Keratinocyte (primary cell): ENCODE data around the gene SPTLC2. TPM values are rescaled to one million over a fixed set of nuclear protein-coding genes. Genes with fewer than 3 reads are reported as not detected.

Source experiments
- DNase-seq: peaks from one replicate; pipeline ENCODE4 v3.0.0-alpha.2; 2011; ENCODE audit warnings: low read depth, missing footprints, low spot score
- FAIRE-seq: peaks from 2 replicates; lab custom pipeline; 2011; peaks lifted over from hg19 to GRCh38; lab: Jason Lieb, UNC
- H2AFZ ChIP-seq: 2 replicates; pipeline ENCODE4 v1.6.0; 2012; ENCODE audit warnings: low read length, control low read depth, inconsistent platforms; ENCODE audit not compliant: control insufficient read depth
- H3K27ac ChIP-seq: 2 replicates; pipeline ENCODE4 v1.5.1; 2011; ENCODE audit warnings: low read length; ENCODE audit not compliant: control insufficient read depth, insufficient read depth
- H3K27me3 ChIP-seq: 3 replicates; pipeline ENCODE4 v1.6.0; 2011; ENCODE audit warnings: low read length; ENCODE audit not compliant: control insufficient read depth, insufficient read depth; ENCODE audit errors: extremely low read depth
- H3K36me3 ChIP-seq, 2 experiments: 2 replicates in 1 of 2; 3 replicates in 1 of 2; pipeline ENCODE4 v1.5.1; 2011; ENCODE audit warnings: low read length in 2 of 2, mild to moderate bottlenecking in 1 of 2; ENCODE audit not compliant: control insufficient read depth in 2 of 2, insufficient read depth in 2 of 2; ENCODE audit errors: extremely low read depth in 1 of 2
- H3K4me1 ChIP-seq: 3 replicates; pipeline ENCODE4 v1.5.1; 2011; ENCODE audit warnings: low read length; ENCODE audit not compliant: control insufficient read depth, insufficient read depth; ENCODE audit errors: extremely low read depth
- H3K4me2 ChIP-seq: 3 replicates; pipeline ENCODE4 v1.6.0; 2011; ENCODE audit warnings: low read depth, low read length; ENCODE audit not compliant: control insufficient read depth, insufficient read depth; ENCODE audit errors: extremely low read depth
- H3K4me3 ChIP-seq, 3 experiments: fragments of 200-600 bp in 1 of 3; sonication (generic) in 1 of 3; 2 replicates in 2 of 3; 3 replicates in 1 of 3; pipeline ENCODE4 v1.5.1; 2011 to 2016; ENCODE audit warnings: low read length in 3 of 3, mild to moderate bottlenecking in 3 of 3, control low read depth in 2 of 3, inconsistent platforms in 1 of 3, low read depth in 1 of 3, mixed read lengths in 1 of 3, mixed run types in 1 of 3, moderate library complexity in 1 of 3; ENCODE audit not compliant: control insufficient read depth in 2 of 3, insufficient read depth in 2 of 3; ENCODE audit errors: extremely low read depth in 1 of 3
- H3K79me2 ChIP-seq: 2 replicates; pipeline ENCODE4 v1.6.0; 2012; ENCODE audit warnings: low read length; ENCODE audit not compliant: control insufficient read depth, insufficient read depth
- H3K9ac ChIP-seq: 3 replicates; pipeline ENCODE4 v1.6.0; 2011; ENCODE audit warnings: low read length; ENCODE audit not compliant: control insufficient read depth, insufficient read depth; ENCODE audit errors: extremely low read depth
- H3K9me1 ChIP-seq: 3 replicates; pipeline ENCODE4 v1.6.0; 2011; ENCODE audit warnings: low read length; ENCODE audit not compliant: control insufficient read depth, insufficient read depth; ENCODE audit errors: extremely low read depth
- H3K9me3 ChIP-seq: 2 replicates; pipeline ENCODE4 v1.5.1; 2012; ENCODE audit warnings: low read depth, low read length; ENCODE audit not compliant: control insufficient read depth
- H4K20me1 ChIP-seq: 3 replicates; pipeline ENCODE4 v1.6.0; 2011; ENCODE audit warnings: low read length; ENCODE audit not compliant: control insufficient read depth, insufficient read depth; ENCODE audit errors: extremely low read depth
- EZH2 ChIP-seq: IDR thresholded peaks from one replicate; pipeline ENCODE4 v1.6.1; 2012; ENCODE audit warnings: inconsistent platforms, mild to moderate bottlenecking, low read length, moderate library complexity
- dilution Hi-C: fragments of 300-500 bp; cut with MboI; formaldehyde crosslinking; loops from one replicate; pipeline ENCODE4 v1.7.0; 2020; ENCODE audit warnings: low sequenced_read_pairs; ENCODE audit not compliant: extremely low pct_ligation_motif_present
- polyA plus RNA-seq, 5 experiments: library from polyadenylated mRNA; depleted of rRNA in 3 of 5; stranded (reverse) in 3 of 5; stranded (forward) in 1 of 5; unstranded in 1 of 5; fragments of >200 nt; gene quantifications; 1 replicate in 1 of 5; 2 replicates in 3 of 5; 3 replicates in 1 of 5; pipeline versions ENCODE4 v1.2.1 to v1.2.3, GENCODE V29; 2011 to 2012; ENCODE audit warnings: missing spikeins in 2 of 5, low read depth in 1 of 5, low replicate concordance in 1 of 5
- TF ChIP-seq, protein P1 (sequence below), 3 experiments: IDR thresholded peaks in 1 of 3; conservative IDR thresholded peaks in 1 of 3; optimal IDR thresholded peaks in 1 of 3; 2 replicates in 2 of 3; 3 replicates in 1 of 3; pipeline versions ENCODE3 to v1.5.1; 2011; ENCODE audit warnings: low read length in 3 of 3, mild to moderate bottlenecking in 3 of 3, moderate library complexity in 2 of 3, control low read depth in 1 of 3, inconsistent platforms in 1 of 3; ENCODE audit not compliant: insufficient read depth in 2 of 3; ENCODE audit errors: extremely low read depth in 1 of 3

Gene SPTLC2
- polyA plus RNA-seq, 1 donor (not counting 4 experiments of a cell fraction or from before 2014, with no cell fraction given), result 46.8 TPM

DNA sequence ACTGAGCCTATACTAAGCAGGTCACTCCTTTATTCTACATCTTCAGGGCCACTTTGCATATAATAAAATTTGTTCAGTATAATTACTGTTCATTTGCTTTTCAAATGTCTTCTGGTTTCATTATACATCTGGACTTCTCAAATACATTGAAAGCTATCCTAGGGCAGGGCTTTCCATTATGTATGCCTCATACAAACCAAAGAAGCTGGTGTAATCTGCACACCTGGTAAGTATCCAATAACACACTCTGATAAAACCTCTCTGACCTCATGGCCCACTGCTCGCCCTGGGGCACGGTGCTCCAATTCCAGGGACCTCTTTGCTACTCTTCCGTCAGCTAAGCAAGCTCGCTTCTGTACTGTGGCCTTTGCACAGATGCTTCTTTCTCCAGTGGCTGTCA is 95.9 kb downstream of the SPTLC2 start:
- Histone ChIP-seq H3K36me3 (peaks cover 8 to 17% of the 10 kb centered on the region in 2 experiments), H3K9ac (no peak overlapping the region), H4K20me1 (no peaks in the 10 kb centered on the region), H3K27me3 (no peaks in the 10 kb centered on the region), H3K4me3 (no peak overlapping the region), H3K27ac (no peak overlapping the region), H3K4me2 (no peak overlapping the region), H3K79me2 (peaks cover 6% of the 10 kb centered on the region), H2AFZ (no peak overlapping the region), H3K4me1 (no peaks in the 10 kb centered on the region), H3K9me3 (no peaks in the 10 kb centered on the region), H3K9me1 (no peaks in the 10 kb centered on the region)
- DNase-seq (no peak), FAIRE-seq (no peak)
- no peak for TF ChIP-seq EZH2
- TF ChIP-seq, protein P1, sequence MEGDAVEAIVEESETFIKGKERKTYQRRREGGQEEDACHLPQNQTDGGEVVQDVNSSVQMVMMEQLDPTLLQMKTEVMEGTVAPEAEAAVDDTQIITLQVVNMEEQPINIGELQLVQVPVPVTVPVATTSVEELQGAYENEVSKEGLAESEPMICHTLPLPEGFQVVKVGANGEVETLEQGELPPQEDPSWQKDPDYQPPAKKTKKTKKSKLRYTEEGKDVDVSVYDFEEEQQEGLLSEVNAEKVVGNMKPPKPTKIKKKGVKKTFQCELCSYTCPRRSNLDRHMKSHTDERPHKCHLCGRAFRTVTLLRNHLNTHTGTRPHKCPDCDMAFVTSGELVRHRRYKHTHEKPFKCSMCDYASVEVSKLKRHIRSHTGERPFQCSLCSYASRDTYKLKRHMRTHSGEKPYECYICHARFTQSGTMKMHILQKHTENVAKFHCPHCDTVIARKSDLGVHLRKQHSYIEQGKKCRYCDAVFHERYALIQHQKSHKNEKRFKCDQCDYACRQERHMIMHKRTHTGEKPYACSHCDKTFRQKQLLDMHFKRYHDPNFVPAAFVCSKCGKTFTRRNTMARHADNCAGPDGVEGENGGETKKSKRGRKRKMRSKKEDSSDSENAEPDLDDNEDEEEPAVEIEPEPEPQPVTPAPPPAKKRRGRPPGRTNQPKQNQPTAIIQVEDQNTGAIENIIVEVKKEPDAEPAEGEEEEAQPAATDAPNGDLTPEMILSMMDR (optimal IDR thresholded peaks at IDR 0.05 in 1 of 3, IDR thresholded peaks at IDR 0.05 in 1 of 3, conservative IDR thresholded peaks at IDR 0.05 in 1 of 3; ENCODE audit: extremely low read depth in 1 of 3, insufficient read depth in 2 of 3, low read length in 3 of 3), result no peak
- dilution Hi-C loops, result no loop called here

DNA sequence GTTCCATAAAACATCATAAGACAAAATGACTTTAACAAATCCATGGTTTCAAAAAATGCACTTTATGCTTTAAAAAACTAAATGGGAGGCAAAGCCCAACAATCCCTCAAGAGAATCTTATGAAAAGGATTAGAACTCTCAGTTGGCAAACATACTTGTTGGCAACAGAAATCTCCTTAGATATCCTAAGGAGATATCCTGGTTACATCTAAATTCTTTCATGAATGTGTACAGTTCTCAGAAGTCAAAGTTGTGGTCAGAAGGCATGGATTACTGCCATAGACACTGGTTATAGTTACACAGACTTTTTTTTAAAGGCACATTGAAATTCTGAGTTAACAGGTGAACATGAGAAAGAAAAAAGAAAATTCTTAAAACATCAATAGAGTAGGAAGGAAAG is 100.3 kb downstream of the SPTLC2 start:
- Histone ChIP-seq H3K27me3 (no peaks in the 10 kb centered on the region), H3K9me3 (no peaks in the 10 kb centered on the region), H3K27ac (no peak overlapping the region), H3K4me1 (no peaks in the 10 kb centered on the region), H4K20me1 (no peaks in the 10 kb centered on the region), H3K4me3 (no peak overlapping the region), H3K79me2 (no peaks in the 10 kb centered on the region), H3K9me1 (no peaks in the 10 kb centered on the region), H2AFZ (no peak overlapping the region), H3K9ac (no peak overlapping the region), H3K4me2 (no peak overlapping the region), H3K36me3 (peaks cover 12 to 26% of the 10 kb centered on the region in 2 experiments)
- dilution Hi-C loops, result no loop called here
- FAIRE-seq, result no peak
- no peak for TF ChIP-seq EZH2
- TF ChIP-seq, protein P1 (optimal IDR thresholded peaks at IDR 0.05 in 1 of 3, IDR thresholded peaks at IDR 0.05 in 1 of 3, conservative IDR thresholded peaks at IDR 0.05 in 1 of 3; ENCODE audit: extremely low read depth in 1 of 3, insufficient read depth in 2 of 3, low read length in 3 of 3), result no peak
- DNase-seq, result no peak
